NCI-H446 (cell line): ENCODE data around the gene MC1R.
A peak's percentile ranks its signal among the peaks of the same experiment; 100 is the strongest.
"Not testable (repeated sequence)": the region's sequence is repeated elsewhere in the genome, so short reads cannot be mapped to it uniquely, and the experiment has no call there.

Experiments
- DNase-seq, 2 experiments: peaks; one replicate each; lab custom pipeline; 2025; lab: John Stamatoyannopoulos, UW

Gene MC1R

GRCh38 chr16:89918453-89919347 lies at the start of gene MC1R:
TSS of gene MC1R (plus strand) at chr16:89918862. CDS start at chr16:89919259, 397 bp downstream.
- DNase-seq, result no peak

- DNase-seq, result no peak
These were observed 48.8 kb upstream of the MC1R start for GRCh38 chr16:89869911-89870310.

GRCh38 chr16:89870440-89870839 lies 48.2 kb upstream of the MC1R start:
- DNase-seq, result no peak

GRCh38 chr16:89871895-89872294 lies 46.8 kb upstream of the MC1R start:
- no peak for DNase-seq

- peak; percentile 63 to 86 for DNase-seq
These were observed 45.3 kb upstream of the MC1R start, which contains the start of gene TCF25 for GRCh38 chr16:89873109-89873971. TSS of gene TCF25 (plus strand) at chr16:89873592. CDS start at chr16:89873668, 76 bp downstream.

GRCh38 chr16:89873972-89874689 lies 44.5 kb upstream of the MC1R start:
- DNase-seq, result peak; percentile 77 to 93

GRCh38 chr16:89879123-89879522 lies 39.5 kb upstream of the MC1R start:
- not testable (repeated sequence) for DNase-seq

GRCh38 chr16:89880477-89881367 lies 37.9 kb upstream of the MC1R start:
- no peak for DNase-seq

- DNase-seq, result no peak
These were observed 37.3 kb upstream of the MC1R start for GRCh38 chr16:89881368-89881730.

GRCh38 chr16:89883346-89884040 lies 35.2 kb upstream of the MC1R start:
- DNase-seq, result no peak

GRCh38 chr16:89884041-89884421 lies 34.6 kb upstream of the MC1R start:
- no peak for DNase-seq

GRCh38 chr16:89887243-89887642 lies 31.4 kb upstream of the MC1R start:
- DNase-seq, result no peak

GRCh38 chr16:89890200-89890599 lies 28.5 kb upstream of the MC1R start:
- DNase-seq, result no peak

- DNase-seq, result no peak
These were observed 27.6 kb upstream of the MC1R start for GRCh38 chr16:89890886-89891657.

GRCh38 chr16:89892055-89892630 lies 26.5 kb upstream of the MC1R start:
- no peak for DNase-seq

- no peak for DNase-seq
These were observed 26.0 kb upstream of the MC1R start for GRCh38 chr16:89892635-89893034.

- DNase-seq, result no peak
These were observed 24.8 kb upstream of the MC1R start for GRCh38 chr16:89893642-89894548.
